Activated T-cell treated with anti-CD3 and anti-CD28 coated beads, Interleukin-2, amount 50 U/mL, for 24 hours (primary cell): ENCODE data around the gene PPIE.
"Not testable (repeated sequence)": the region's sequence is repeated elsewhere in the genome, so short reads cannot be mapped to it uniquely, and the experiment has no call there.

Source experiments
- DNase-seq: peaks from one replicate; pipeline ENCODE4 v3.0.0-alpha.2; 2020
- H3K27ac Mint-ChIP-seq: 2 replicates; pipeline ENCODE4 v1.8.0; 2020; ENCODE audit warnings: mild to moderate bottlenecking, mixed read lengths
- H3K27me3 Mint-ChIP-seq: 2 replicates; pipeline ENCODE4 v1.8.0; 2020; ENCODE audit warnings: mixed read lengths
- H3K36me3 Mint-ChIP-seq: 2 replicates; pipeline ENCODE4 v1.8.0; 2020; ENCODE audit warnings: low read depth, mixed read lengths
- H3K4me1 Mint-ChIP-seq: 2 replicates; pipeline ENCODE4 v1.8.0; 2020; ENCODE audit warnings: low read depth, mixed read lengths
- H3K4me3 Mint-ChIP-seq: 2 replicates; pipeline ENCODE4 v1.8.0; 2020; ENCODE audit warnings: mild to moderate bottlenecking, moderate library complexity, mixed read lengths
- H3K9me3 Mint-ChIP-seq: 2 replicates; pipeline ENCODE4 v1.8.0; 2020; ENCODE audit warnings: mixed read lengths

The PPIE gene

DNA sequence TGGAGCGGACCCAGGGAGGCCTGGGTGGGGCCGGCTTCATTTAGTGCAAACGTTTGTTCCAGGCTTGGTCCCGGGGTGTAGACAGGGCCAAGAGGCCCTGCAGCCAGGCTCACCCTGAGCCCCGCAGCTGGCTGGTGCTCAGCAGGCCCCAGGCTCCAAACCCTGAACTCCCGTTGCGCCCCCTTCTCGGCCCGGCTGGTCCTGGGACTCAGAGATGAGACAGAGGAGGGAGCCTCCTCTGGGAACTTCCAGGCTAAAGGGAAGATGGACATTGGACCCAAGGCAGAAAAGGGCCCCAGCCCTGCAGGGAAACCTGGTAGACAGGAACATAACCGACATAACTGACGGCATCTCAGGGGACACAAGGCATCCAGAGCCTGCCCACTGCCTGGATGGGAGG, 36.5 kb downstream of the PPIE start:
- not testable (repeated sequence) for H3K4me3 Mint-ChIP-seq, DNase-seq, H3K4me1 Mint-ChIP-seq, H3K27me3 Mint-ChIP-seq, H3K9me3 Mint-ChIP-seq, H3K36me3 Mint-ChIP-seq, H3K27ac Mint-ChIP-seq

- not testable (repeated sequence) for H3K9me3 Mint-ChIP-seq, DNase-seq, H3K4me3 Mint-ChIP-seq, H3K27me3 Mint-ChIP-seq, H3K36me3 Mint-ChIP-seq, H3K27ac Mint-ChIP-seq, H3K4me1 Mint-ChIP-seq
Measured at GRCh38 chr1:39775676-39776399, 37.2 kb downstream of the PPIE start.

- H3K9me3 Mint-ChIP-seq, result no peaks in the 10 kb centered on the region
- H3K4me1 Mint-ChIP-seq, result no peaks in the 10 kb centered on the region
- no peak for DNase-seq
- no peaks in the 10 kb centered on the region for H3K27me3 Mint-ChIP-seq
- H3K27ac Mint-ChIP-seq, result no peak overlapping the region
- H3K36me3 Mint-ChIP-seq, result no peaks in the 10 kb centered on the region
- no peak overlapping the region for H3K4me3 Mint-ChIP-seq
Measured at GRCh38 chr1:39776400-39776713, 37.7 kb downstream of the PPIE start.

DNA sequence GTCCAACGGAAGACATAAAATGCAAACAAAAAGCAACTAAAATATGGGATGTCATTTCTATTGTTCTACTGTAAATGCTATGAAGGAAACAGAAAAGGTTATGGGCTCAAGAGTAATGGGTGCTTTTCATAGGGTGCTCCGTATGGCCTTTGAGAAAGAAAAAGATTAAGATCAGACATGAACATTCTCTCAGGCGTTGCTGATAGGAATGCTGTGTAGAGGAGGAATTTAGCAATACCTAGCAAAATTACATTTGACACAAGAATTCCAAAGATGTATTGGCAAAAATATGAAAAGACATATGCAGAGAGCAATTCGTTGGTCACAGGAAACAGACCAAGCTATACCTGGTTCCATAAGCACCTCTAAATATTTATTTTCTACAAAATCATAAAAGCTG, 38.2 kb downstream of the PPIE start:
- Mint-ChIP-seq H3K4me1 (no peaks in the 10 kb centered on the region), H3K9me3 (no peaks in the 10 kb centered on the region)

DNA sequence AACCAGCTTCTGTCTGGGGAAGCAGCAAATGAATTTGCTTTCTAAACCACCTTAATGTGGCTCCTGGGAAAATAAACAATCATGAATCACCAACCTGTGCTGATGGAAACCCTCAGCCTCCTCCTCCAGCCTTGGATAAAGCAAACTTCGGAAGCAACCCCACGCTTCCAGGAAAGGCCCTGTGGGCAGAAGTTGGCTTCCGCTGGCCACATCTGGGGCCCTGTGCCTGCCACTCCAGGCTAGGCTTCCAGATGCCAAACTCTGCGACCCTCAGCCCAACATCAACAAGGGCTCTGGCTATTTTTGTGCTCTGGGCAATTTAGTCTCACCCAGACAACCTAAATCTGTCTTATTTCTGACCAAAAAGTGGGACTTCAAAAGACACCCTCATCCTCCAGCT, 38.6 kb downstream of the PPIE start:
- Mint-ChIP-seq H3K27me3 (no peaks in the 10 kb centered on the region), H3K27ac (no peak overlapping the region), H3K36me3 (no peaks in the 10 kb centered on the region), H3K9me3 (no peaks in the 10 kb centered on the region), H3K4me3 (no peak overlapping the region), H3K4me1 (no peaks in the 10 kb centered on the region)
- no peak for DNase-seq

More for the DNA sequence above, 38.2 kb downstream of the PPIE start:
- no peak for DNase-seq
- Mint-ChIP-seq H3K27ac (no peak overlapping the region), H3K36me3 (no peaks in the 10 kb centered on the region), H3K4me3 (no peak overlapping the region), H3K27me3 (no peaks in the 10 kb centered on the region)

- not testable (repeated sequence) for H3K36me3 Mint-ChIP-seq, H3K27ac Mint-ChIP-seq, DNase-seq, H3K9me3 Mint-ChIP-seq, H3K27me3 Mint-ChIP-seq, H3K4me1 Mint-ChIP-seq, H3K4me3 Mint-ChIP-seq
Measured at GRCh38 chr1:39777896-39778295, 39.2 kb downstream of the PPIE start.

DNA sequence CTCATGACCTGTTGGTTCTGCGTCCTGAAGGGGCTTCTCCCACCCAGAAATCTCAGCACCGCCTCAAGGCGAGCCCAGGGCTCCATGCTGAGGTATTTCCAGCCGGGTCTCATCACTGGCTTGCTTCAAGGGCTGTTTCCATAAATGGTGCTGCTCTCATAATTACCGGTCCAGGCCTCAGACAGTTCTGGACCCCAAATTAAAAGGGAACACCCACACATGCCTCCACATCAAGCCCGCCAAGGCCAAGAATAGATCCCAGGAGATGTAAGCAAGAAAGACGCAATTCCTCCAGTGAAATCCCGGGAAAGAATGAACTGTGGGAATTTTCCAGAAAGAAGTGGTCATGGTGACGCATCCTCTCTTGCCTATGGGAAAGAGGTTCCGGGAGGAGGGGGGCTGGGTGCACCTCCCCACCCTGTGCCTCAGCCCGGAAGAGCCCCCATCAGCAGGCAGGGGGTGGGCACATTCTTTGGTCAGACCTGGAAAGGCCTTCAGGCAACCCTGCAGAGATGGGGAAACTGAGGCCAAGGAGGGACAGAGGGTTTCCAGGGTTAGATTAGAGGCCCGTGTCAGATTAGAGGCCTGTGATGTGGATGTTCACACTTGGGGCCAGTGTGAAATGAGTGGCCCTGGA, 39.9 kb downstream of the PPIE start:
- not testable (repeated sequence) for DNase-seq, H3K9me3 Mint-ChIP-seq, H3K4me1 Mint-ChIP-seq, H3K27ac Mint-ChIP-seq, H3K27me3 Mint-ChIP-seq, H3K4me3 Mint-ChIP-seq, H3K36me3 Mint-ChIP-seq

DNA sequence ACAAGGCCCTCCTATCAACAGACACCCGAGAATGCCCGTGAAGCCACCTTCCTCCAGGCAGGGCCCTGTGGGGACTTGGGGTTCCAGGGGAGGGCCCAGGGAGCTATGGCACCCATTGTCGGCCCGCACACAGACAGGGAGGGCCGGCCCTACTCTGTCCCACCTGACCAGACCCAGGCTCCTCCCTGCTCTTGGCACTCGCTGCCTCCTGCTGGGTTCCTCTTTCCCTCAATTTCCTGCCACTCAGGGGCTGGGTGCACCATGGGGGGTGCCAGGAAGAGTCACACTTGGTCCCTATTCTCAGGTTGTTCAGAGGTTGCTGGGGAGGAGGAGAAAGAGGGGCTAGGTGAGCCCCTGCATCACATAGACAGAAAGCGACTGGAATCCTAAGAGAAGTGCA, 40.5 kb downstream of the PPIE start:
- no peaks in the 10 kb centered on the region for H3K36me3 Mint-ChIP-seq
- H3K9me3 Mint-ChIP-seq, result no peaks in the 10 kb centered on the region
- no peak overlapping the region for H3K27ac Mint-ChIP-seq
- no peak overlapping the region for H3K4me3 Mint-ChIP-seq
- no peak for DNase-seq
- no peaks in the 10 kb centered on the region for H3K27me3 Mint-ChIP-seq
- no peaks in the 10 kb centered on the region for H3K4me1 Mint-ChIP-seq

DNA sequence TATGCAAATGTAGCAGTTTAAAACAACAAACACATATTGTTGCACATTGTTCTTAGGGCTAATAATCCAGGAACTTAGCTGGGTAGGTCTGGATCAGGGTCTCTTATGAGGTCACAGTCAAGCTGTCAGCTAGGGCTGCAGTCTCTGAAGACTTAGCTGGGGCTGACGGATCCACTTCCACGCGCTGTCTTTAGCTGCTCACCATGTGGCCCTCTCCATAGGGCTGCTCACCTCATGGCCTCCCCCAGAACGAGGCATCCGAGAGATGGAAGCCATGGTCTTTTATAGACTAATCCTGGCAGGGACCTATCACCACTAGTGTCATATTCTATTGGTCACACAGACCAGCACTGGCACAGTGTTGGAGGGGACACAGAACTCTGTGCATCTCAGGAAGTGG, 41.1 kb downstream of the PPIE start:
- Mint-ChIP-seq H3K4me1 (no peaks in the 10 kb centered on the region), H3K27ac (no peak overlapping the region), H3K9me3 (no peaks in the 10 kb centered on the region), H3K27me3 (no peaks in the 10 kb centered on the region), H3K36me3 (no peaks in the 10 kb centered on the region), H3K4me3 (no peak overlapping the region)
- DNase-seq, result no peak

DNA sequence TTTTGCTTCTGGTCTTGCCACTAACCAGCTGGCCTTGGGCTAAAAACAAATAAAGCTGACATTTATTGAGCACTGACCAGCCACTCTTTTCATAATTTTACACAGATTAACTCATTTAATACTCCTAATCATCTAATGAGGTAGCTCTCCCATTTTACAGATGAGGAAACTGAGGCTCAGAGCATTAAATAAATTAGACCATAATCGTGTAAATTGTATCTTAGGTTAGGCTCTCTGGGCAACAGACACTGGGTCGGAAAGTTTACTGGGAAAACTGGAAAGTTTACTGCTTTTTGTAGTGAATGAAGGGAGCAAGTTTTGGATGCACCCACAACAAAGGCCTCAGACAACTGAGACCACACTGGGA, 42.6 kb downstream of the PPIE start:
- Mint-ChIP-seq H3K9me3 (no peaks in the 10 kb centered on the region), H3K4me1 (no peaks in the 10 kb centered on the region), H3K4me3 (no peak overlapping the region), H3K27ac (no peak overlapping the region), H3K27me3 (no peaks in the 10 kb centered on the region), H3K36me3 (no peaks in the 10 kb centered on the region)
- DNase-seq, result no peak

DNA sequence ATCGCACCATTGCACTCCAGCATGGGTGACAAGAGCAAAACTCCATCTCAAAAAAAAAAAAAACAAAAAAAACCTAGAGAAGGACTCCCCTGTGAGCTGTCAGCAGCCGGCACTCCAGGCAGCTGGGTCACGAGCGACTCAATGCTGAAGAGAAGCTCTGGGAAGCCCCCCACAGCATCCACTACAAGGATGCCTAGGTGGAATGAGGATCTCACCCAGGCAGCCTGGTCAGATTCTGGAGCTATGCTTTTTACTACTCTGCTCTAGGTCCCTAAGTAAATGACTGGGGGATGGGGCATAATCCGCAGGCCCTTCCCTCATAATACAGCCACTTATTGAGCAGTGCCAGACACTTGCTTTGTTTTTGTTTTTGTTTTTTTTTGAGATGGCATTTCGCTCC, 43.4 kb downstream of the PPIE start:
- Mint-ChIP-seq H3K27me3 (peaks cover 5% of the 10 kb centered on the region), H3K36me3 (no peaks in the 10 kb centered on the region), H3K27ac (no peak overlapping the region), H3K4me3 (no peak overlapping the region), H3K4me1 (peaks cover under 1% of the 10 kb centered on the region), H3K9me3 (no peaks in the 10 kb centered on the region)
- no peak for DNase-seq

DNA sequence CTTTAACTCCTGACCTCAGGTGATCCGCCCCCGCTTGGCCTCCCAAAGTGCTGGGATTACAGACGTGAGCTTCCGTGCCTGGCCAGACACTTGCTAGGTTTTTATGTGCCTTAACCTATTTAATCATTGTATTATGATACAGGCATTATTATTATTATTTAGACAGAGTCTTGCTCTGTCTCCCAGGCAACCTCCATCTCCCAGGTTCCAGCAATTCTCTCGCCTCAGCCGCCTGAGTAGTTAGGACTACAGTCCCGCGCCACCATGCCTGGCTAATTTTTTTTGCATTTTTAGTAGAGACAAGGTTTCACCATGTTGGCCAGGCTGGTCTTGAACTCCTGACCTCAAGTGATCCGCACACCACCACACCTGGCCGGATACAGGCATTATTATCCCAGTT, 44.0 kb downstream of the PPIE start:
- H3K27ac Mint-ChIP-seq, H3K36me3 Mint-ChIP-seq, H3K4me3 Mint-ChIP-seq, DNase-seq, H3K9me3 Mint-ChIP-seq, H3K4me1 Mint-ChIP-seq: not testable (repeated sequence)
- peaks cover 11% of the 10 kb centered on the region for H3K27me3 Mint-ChIP-seq

DNA sequence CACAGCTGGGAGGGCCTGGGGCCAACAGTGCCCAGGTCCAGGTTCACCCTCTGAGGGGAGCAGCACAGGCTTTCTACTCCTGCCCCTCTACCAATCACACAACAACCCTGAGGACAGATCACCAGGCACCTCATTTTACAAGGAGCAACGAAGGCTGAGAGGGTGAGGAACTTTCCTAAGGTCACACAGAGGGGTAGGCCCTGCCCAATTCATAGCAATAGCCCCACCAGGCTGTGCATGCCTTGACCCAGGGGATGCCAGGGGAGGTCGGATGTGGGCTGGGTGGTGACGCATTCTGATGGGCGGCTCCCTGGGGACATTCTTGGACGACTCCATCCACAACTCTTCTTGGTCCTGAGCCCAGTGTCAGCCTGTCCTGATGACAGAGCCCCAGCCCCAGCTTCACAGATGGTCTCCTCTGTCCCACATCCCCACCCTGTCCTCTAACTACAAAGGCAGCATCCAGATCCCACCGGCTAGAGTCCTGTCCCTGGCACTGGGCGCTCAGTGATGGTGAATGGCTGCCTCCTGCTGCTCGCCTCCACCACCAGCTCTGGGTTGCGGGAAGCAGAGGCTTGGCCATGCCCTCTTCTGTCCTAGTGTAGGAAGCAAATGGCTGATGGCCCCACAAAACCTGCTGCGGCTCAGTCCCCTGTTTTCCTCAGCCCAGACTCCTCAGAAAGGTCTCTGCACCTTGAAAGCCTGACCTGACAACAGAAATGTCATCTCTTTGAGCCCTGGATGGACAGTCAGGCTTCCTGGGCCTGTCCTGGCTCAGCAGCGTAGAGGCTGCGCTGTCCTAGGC, 47.8 kb downstream of the PPIE start:
- DNase-seq, H3K36me3 Mint-ChIP-seq, H3K27ac Mint-ChIP-seq, H3K4me1 Mint-ChIP-seq, H3K9me3 Mint-ChIP-seq: not testable (repeated sequence)
- Mint-ChIP-seq H3K4me3 (peak overlapping the region; percentile 38), H3K27me3 (peaks cover 25% of the 10 kb centered on the region)

- H3K4me1 Mint-ChIP-seq, H3K36me3 Mint-ChIP-seq, H3K27ac Mint-ChIP-seq, DNase-seq, H3K9me3 Mint-ChIP-seq: not testable (repeated sequence)
- Mint-ChIP-seq H3K4me3 (peak overlapping the region; percentile 38), H3K27me3 (peaks cover 25% of the 10 kb centered on the region)
Measured at GRCh38 chr1:39787108-39787375, 48.4 kb downstream of the PPIE start.

- no peak for DNase-seq
- H3K9me3 Mint-ChIP-seq, result no peaks in the 10 kb centered on the region
- peaks cover 9% of the 10 kb centered on the region for H3K4me1 Mint-ChIP-seq
- no peaks in the 10 kb centered on the region for H3K36me3 Mint-ChIP-seq
- peaks cover 27% of the 10 kb centered on the region for H3K27me3 Mint-ChIP-seq
- no peak overlapping the region for H3K27ac Mint-ChIP-seq
- H3K4me3 Mint-ChIP-seq, result peak overlapping the region; percentile 38
Measured at GRCh38 chr1:39787468-39787867, 48.8 kb downstream of the PPIE start.
